ENCODE measurements around the gene SOWAHC. TPM values are rescaled to one million over a fixed set of nuclear protein-coding genes. Genes with fewer than 3 reads are reported as not detected.

Gene SOWAHC
- total and polyA plus RNA-seq, 8 donors, result 10.0 to 14.4 (median 11.8) TPM

DNA sequence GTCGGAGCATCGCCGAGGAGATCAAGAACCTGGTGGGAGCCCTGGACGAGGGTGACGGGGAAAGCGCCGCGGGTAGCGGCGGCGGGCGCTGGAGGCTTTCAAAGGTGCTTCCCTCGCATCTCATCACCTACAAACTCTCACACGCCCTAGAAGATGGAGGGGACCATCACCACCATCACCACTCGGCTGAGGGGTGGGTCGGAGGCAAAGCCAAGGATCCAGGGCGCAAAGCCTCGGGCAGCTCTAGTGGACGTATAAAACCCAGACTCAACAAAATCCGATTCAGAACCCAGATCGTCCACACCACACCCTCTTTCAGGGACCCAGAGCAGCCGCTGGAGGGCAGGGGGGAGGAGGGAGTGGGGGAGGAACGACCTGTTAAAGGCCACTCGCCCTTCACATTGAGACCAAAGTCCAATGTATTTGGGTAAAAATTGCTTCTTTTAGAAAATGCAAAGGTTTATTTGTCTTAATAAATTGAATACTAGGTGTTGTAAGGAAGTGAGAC is 1.5 kb downstream of the SOWAHC start:
- peak overlapping the region; percentile 57 to 74 for H3K4me3 ChIP-seq
- no peaks in the 10 kb centered on the region for H3K9me3 ChIP-seq
- DNase-seq, result no peak
- H3K27ac ChIP-seq, result no peak overlapping the region
- intact Hi-C loops (cut with DNase I), result no loop called here
- no peaks in the 10 kb centered on the region for H3K36me3 ChIP-seq
- peaks cover 0 to 77% of the 10 kb centered on the region in 2 donors for H3K27me3 ChIP-seq
- no peak for TF ChIP-seq CTCF (IDR thresholded peaks at IDR 0.05)
- ATAC-seq, result no peak
- H3K4me1 ChIP-seq, result peaks cover 8 to 36% of the 10 kb centered on the region in 2 donors

GRCh38 chr2:109616184-109616583 is 2.0 kb downstream of the SOWAHC start:
- no peak for ATAC-seq
- H3K4me3 ChIP-seq, result peak overlapping the region; percentile 57 to 74
- intact Hi-C loops (cut with DNase I), result no loop called here
- no peaks in the 10 kb centered on the region for H3K36me3 ChIP-seq
- H3K27ac ChIP-seq, result no peak overlapping the region
- H3K27me3 ChIP-seq, result peaks cover 0 to 72% of the 10 kb centered on the region in 2 donors
- peaks cover 8 to 36% of the 10 kb centered on the region in 2 donors for H3K4me1 ChIP-seq
- H3K9me3 ChIP-seq, result no peaks in the 10 kb centered on the region
- DNase-seq, result no peak
- no peak for TF ChIP-seq CTCF (IDR thresholded peaks at IDR 0.05)

DNA sequence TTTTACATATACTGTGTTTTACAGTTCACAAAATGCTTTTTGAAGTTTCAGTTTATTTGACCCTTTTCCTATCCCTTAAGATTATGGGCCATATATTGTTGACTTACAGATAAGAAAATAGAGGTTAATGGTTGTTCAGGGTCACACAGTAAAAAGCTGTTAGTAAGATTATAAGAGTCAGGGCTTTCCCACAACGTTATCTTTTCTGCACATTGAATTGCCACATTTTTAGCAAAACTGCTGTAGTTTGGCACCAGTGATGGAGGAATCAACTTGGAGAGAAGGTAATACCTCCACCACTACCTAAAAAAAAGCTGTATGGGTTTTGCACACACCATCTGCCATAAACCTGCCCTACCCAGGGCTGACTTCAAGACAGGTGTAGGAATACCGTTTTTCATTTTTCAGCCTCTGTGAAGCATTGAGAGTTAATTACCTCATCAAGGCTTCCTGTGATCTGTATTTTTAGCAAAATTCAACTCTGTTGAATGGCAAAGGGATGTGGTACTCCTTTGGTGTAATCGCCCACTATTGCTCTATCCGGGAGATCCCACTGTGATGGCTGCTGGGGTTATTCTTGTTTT is 5.0 kb downstream of the SOWAHC start:
- Histone ChIP-seq H3K27ac (no peak overlapping the region), H3K4me1 (peaks cover 0 to 26% of the 10 kb centered on the region in 2 donors), H3K4me3 (no peak overlapping the region), H3K27me3 (peaks cover 0 to 43% of the 10 kb centered on the region in 2 donors), H3K36me3 (no peaks in the 10 kb centered on the region), H3K9me3 (no peaks in the 10 kb centered on the region)
- intact Hi-C loops (cut with DNase I), result no loop called here
- TF ChIP-seq CTCF (IDR thresholded peaks at IDR 0.05), result no peak
- DNase-seq, result no peak
- no peak for ATAC-seq

- DNase-seq (no peak), ATAC-seq (no peak)
- Histone ChIP-seq H3K36me3 (no peaks in the 10 kb centered on the region), H3K27me3 (peaks cover 0 to 2% of the 10 kb centered on the region in 2 donors), H3K4me3 (no peak overlapping the region), H3K27ac (no peak overlapping the region), H3K4me1 (no peaks in the 10 kb centered on the region), H3K9me3 (no peaks in the 10 kb centered on the region)
- no peak for TF ChIP-seq CTCF (IDR thresholded peaks at IDR 0.05)
- intact Hi-C loops (cut with DNase I), result no loop called here
Observed at GRCh38 chr2:109623297-109623696, 9.1 kb downstream of the SOWAHC start.

GRCh38 chr2:109623923-109624322 is 9.8 kb downstream of the SOWAHC start:
- Histone ChIP-seq H3K4me1 (no peaks in the 10 kb centered on the region), H3K27ac (no peak overlapping the region), H3K36me3 (no peaks in the 10 kb centered on the region), H3K4me3 (no peak overlapping the region), H3K9me3 (no peaks in the 10 kb centered on the region), H3K27me3 (no peaks in the 10 kb centered on the region)
- intact Hi-C loops (cut with DNase I), result no loop called here
- TF ChIP-seq CTCF (IDR thresholded peaks at IDR 0.05), result no peak
- DNase-seq, result no peak
- ATAC-seq, result no peak

Data from left lung (tissue), 10 donors.